PC-3 (cell line): ENCODE data around the gene HTR3B.

Experiments
- CTCF ChIP-seq: fragments of 300-600 bp; sonication (generic); conservative IDR thresholded peaks from 2 replicates; pipeline ENCODE4 v1.5.1; 2017; ENCODE audit warnings: antibody characterized with exemption, low read depth, mild to moderate bottlenecking, low read length
- EZH2 ChIP-seq: fragments of 300-600 bp; sonication (generic); IDR thresholded peaks from one replicate; pipeline ENCODE4 v1.6.1; 2017; ENCODE audit warnings: antibody characterized with exemption, mild to moderate bottlenecking, low read length; ENCODE audit not compliant: unreplicated experiment
- EZH2phosphoT487 ChIP-seq: fragments of 300-600 bp; sonication (generic); IDR thresholded peaks from 2 replicates; pipeline ENCODE4 v1.6.1; 2018; ENCODE audit warnings: mild to moderate bottlenecking, antibody characterized with exemption, low read length, borderline replicate concordance

DNA sequence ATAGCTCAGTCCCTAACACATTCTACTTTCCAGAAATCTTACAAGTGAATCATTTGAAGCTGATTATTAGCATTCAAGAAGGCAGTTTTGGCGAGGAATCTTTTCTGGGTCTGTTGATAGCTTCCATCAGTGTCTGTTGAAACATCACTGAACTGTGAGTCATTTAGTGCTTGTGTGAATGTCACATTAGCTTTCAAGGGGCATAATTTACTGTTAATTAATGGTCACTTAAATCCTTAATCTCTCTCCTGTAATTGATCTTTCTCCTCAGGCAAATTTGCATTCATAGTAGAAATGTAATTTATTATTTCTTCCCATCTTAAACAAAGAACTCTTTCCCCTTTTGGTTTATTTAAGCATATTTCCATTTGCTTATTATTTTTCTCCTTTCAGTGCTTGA is 2.6 kb downstream of the HTR3B start:
- TF ChIP-seq CTCF (no peak), EZH2 (no peak), EZH2phosphoT487 (no peak)
